Stimulated activated CD4-positive, alpha-beta T cell treated with anti-CD3 and anti-CD28 coated beads, Interleukin-4, amount 100 ng/mL, for 1 hour (primary cell): Measurements from ENCODE around the gene PUSL1.

Experiments
- DNase-seq: peaks from one replicate; pipeline ENCODE4 v3.0.0-alpha.2; 2020

PUSL1 gene

DNA sequence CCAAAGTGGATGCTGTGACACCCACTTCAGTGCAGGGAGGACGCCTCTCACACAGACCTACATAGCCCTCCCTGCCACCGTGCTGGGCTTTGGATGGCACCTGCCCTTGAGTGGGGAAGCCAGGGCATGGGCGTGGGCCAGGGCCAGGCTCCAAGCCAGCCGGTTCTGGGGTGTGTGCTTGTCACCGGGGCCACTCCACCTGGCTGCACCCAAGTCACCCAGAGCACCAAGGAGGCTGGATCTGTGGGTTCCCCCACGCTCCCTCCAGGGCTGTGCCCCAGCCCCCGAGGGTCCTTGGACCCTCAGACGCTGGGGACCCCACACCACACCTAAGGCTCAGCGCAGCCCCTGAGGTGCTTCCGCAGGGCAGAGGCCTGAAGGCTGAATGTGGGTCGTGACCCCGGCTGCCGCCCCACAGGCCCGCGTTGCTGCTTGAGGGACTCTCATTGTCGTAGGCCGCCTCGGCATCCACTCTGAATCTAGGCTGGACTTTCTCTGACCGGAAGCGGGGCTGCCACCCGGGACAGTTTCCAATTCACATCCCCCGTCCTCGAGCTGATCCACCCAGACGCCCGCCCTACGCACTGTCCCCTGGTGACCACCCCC lies 48.5 kb downstream of the PUSL1 start:
- no peak for DNase-seq

- no peak for DNase-seq
Measured at GRCh38 chr1:1357871-1358432, 49.6 kb downstream of the PUSL1 start.

- peak; percentile 1 for DNase-seq
Measured at GRCh38 chr1:1358433-1359271, 50.3 kb downstream of the PUSL1 start, which contains the start of gene MXRA8. MXRA8 (minus strand) TSS chr1:1358555; CDS start chr1:1358504, 51 bp downstream.

GRCh38 chr1:1359308-1359663 lies 50.9 kb downstream of the PUSL1 start:
- no peak for DNase-seq

DNA sequence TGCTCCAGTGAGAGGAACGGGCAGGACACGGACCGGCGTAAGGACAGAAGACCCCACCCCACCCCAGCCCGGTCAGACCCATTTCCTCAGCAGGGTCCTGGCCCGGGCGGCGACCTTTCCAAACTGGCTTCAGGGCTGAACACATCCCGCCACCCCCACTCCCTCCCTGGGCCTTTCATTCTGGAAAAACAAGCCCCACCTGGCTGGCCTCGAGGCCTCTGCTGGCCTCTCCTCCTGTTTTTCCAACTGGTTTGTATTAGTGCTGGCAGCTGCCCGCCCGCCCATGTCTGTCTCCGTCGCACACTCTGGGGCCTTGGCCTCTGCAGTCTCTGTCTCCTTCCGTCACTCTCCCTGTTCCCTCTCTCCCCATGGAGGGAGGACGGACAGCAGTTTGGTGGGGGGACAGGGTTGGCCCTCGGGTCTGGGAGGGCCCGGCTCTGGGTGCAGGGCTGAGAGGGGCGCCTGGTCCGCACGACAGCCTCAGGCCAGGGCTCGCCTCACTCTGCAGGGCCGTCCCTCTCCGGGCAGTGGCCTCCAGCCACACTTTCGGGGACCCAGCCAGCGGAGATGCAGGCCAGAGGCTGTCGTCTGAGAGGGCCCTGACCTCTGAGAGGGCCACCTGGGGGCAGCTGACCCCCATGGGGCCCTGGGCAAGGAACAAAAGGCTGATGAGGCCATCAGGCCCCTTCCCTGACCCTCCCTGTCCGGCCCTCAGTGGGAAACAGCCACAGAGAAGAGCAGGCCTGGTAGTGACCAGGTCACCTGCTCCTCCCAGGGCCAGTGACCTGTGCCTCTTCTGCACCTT lies 51.5 kb downstream of the PUSL1 start:
- no peak for DNase-seq

DNA sequence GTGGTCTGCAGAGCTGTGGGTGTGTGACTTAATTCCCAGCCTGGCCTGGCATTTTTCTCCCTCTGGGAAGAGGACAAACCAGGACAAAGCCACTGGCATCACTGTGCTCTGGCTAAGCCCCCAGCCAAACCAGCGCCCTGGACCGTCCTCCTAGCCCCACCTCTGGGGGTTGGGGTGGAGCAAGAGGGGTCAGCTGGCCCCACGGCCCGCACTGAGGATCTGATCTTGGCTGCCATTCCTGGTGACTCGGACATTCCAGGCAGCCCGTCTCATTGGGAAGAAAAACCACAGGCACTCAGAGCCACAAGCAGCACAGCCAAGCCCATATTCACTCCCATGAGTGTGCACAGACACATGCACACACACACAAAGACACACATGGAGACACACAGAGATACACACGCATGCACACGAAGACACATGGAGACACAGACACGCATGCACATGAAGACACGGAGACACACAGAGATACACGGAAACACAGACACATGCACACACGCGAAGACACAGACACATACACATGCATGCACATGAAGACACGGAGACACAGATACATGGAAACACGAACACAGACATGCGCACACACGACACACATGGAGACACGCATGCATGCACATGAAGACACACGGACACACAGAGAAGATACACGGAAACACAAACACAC lies 52.2 kb downstream of the PUSL1 start:
- DNase-seq, result no peak
